ENCODE results near the gene CDK5.
A peak's percentile ranks its signal among the peaks of the same experiment; 100 is the strongest.

CDK5 gene

DNA sequence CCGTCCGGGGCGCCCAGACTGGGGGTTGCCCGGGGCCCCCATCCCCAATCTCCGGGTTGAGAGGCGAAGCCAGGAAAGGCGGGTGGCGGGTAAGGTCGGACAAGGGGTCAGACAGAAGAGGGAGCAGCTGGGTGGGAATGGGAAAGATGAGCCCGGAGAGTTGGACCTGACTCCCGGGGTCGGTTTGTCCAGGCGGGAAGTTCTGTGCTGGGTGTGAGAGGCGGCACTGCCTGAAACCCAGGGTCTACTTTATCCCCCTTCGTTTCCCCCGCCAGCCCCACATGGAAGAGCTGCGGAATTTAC is 2.4 kb upstream of the CDK5 start:
- TF ChIP-seq, protein P1, sequence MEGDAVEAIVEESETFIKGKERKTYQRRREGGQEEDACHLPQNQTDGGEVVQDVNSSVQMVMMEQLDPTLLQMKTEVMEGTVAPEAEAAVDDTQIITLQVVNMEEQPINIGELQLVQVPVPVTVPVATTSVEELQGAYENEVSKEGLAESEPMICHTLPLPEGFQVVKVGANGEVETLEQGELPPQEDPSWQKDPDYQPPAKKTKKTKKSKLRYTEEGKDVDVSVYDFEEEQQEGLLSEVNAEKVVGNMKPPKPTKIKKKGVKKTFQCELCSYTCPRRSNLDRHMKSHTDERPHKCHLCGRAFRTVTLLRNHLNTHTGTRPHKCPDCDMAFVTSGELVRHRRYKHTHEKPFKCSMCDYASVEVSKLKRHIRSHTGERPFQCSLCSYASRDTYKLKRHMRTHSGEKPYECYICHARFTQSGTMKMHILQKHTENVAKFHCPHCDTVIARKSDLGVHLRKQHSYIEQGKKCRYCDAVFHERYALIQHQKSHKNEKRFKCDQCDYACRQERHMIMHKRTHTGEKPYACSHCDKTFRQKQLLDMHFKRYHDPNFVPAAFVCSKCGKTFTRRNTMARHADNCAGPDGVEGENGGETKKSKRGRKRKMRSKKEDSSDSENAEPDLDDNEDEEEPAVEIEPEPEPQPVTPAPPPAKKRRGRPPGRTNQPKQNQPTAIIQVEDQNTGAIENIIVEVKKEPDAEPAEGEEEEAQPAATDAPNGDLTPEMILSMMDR (IDR thresholded peaks at IDR 0.05; ENCODE audit: control insufficient read depth, extremely low read depth, insufficient read depth): no peak
- DNase-seq (ENCODE audit: low read depth): no peak
- H3K4me3 ChIP-seq (ENCODE audit: low read depth, low read length): peak overlapping the region; percentile 90

DNA sequence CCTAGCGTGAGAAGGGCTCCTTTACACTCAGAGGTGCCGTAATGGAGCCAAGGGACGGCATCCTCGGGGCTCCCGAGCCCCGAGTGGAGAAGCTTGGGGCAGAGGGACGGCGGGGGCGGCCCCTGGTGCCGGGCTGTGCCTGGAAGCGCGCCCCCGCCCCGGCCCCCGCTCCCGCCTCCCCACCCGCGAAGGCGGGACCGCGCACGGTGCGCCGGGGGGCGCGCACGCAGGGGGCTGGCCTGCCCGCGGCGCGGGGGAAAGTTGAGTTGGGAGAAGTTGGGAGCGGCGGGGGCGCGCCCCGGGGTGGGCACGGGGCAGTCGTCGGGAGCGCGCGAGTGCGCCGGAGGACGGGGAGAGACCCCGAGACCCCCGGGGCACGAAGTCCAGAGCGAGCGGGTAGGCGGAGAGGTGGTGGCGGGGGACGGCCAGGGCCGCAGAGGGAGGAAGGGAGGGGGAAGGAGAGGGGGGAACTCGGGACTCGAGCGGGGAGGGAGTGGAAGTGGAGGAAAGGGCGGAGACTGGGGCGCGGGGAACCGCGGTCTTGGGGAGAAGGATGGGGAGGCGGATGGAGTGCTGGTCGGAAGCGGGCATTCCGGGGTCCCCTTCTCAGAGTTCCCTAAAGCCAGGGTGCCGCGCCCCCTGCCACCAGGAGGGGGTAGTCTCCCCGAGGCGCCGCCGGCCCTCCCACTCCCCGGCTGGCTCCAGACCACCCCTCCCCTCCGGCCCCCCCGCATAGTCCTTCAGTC is 1.8 kb upstream of the CDK5 start, which contains the start of gene SLC4A2:
Gene SLC4A2 (plus strand): TSS at position 223 of the 746 bp plus-strand sequence. CDS start 2,399 bp downstream, outside the sequence.
- TF ChIP-seq, protein P1 (IDR thresholded peaks at IDR 0.05; ENCODE audit: control insufficient read depth, extremely low read depth, insufficient read depth): peak; percentile 29; the same call in 1 of the 2 replicates
- no peak for DNase-seq (ENCODE audit: low read depth)
- peak within 1 kb of the TSS; percentile 90 for H3K4me3 ChIP-seq (ENCODE audit: low read depth, low read length)

DNA sequence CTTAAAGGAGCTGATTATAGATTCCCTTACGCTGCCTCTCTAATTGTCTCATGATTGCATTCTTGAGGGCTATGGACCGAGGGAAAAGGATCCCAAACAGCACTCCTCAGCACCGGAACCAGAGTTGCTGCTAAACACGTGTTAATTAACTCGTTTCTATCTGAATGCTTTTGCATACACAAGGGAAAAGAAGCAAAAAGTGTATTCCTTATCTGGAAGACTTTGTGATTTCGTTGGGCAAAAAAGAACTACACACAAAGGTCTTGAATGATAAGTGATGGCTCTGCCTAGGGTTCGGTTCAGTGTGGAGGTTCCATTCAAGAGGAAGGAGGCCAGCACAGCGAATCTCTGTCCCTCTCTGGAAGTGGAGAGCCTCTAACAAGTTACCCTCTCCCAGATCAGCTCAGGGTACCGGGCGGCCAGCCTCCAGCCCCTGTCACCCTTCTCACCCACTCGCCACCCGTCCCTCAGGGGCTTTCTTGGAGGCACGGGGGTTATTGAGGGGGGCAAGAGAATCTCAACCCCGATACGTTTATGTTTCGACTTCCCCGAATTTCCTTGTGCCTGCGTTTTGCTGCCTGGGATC is 1.2 kb upstream of the CDK5 start:
- TF ChIP-seq, protein P1 (IDR thresholded peaks at IDR 0.05; ENCODE audit: control insufficient read depth, extremely low read depth, insufficient read depth): no peak
- H3K4me3 ChIP-seq (ENCODE audit: low read depth, low read length): peak overlapping the region; percentile 90
- DNase-seq (ENCODE audit: low read depth): no peak

DNA sequence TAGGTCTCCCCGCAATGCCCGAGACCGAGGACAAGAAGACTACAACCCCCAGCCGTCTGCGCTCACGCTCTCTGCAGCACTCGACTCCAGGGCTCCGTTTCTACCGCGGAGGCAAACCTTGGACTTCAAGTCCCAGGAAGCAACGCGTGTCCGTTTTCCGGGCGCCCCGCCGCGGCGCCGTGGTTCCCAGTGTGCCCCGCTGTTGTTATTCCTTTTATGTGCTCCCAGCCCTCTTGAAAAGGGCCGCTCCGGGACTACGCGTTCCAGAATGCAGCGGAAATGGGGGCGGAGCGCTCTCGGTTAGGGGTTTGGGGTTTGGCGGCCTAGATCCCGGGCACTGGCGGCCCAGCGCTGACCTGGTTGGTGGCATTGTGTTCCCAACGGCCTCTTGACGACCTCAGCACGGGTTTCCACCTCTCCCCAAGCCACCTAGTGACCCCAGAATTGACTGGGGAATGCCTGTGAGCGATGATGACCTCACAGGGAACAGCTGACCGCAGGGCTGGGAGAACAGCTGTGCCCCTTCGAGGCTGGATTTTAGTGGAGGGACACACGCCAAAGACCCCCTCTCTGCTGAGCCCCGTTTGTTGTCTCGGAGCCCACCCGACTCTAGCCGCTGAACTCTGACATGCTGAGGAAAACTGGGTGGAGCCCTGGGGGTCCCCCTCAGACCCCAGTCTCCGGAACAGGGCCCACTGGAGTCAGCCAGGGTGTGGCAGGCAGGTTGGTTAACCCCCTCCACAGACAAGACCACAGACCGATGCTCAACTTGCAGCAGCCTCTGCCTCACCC is 488 bp upstream of the CDK5 start:
- TF ChIP-seq, protein P1 (IDR thresholded peaks at IDR 0.05; ENCODE audit: control insufficient read depth, extremely low read depth, insufficient read depth): no peak
- H3K4me3 ChIP-seq (ENCODE audit: low read depth, low read length): peak overlapping the region; percentile 90
- DNase-seq (ENCODE audit: low read depth): peak; percentile 100

DNA sequence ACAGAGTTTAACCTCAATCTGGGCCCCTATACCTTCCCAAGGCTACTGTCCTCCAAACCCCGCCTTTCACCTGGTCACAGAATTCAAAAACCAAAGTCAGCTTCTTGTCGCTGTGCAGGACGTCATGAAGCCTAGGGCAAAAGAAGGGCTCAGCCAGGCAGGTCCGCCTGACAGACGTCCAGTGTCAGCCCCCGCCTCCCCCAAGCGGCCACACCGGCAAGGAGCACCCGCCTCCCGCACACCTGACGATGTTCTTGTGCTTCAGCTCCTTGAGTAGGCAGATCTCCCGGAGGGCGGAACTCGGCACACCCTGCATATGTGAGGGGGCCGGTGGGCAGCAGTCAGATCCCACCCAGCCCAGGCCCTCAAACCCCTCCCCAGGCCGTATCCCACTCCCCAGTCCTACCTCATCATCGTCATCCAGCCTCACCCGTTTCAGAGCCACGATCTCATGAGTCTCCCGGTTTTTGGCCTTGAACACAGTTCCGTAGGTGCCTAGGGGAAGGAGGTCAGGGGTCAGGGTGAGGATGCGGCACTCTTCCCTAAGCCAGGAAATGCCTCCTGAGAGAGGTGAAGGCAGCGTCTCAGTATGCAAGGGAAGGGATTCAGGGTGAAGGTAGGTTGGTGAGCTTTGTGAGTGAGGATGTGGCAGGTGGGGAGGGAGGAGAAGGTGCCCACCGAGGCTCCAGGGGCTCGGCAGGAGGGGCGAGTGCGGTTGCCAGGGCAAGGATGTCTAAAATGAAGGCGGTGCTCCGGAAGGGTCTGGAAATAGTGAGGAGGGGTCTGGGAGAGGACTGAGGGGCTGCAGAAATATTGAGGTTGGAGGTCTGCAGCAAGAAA is 811 bp downstream of the CDK5 start:
- H3K4me3 ChIP-seq (ENCODE audit: low read depth, low read length): peak overlapping the region; percentile 90
- TF ChIP-seq, protein P1 (IDR thresholded peaks at IDR 0.05; ENCODE audit: control insufficient read depth, extremely low read depth, insufficient read depth): no peak
- DNase-seq (ENCODE audit: low read depth): no peak

DNA sequence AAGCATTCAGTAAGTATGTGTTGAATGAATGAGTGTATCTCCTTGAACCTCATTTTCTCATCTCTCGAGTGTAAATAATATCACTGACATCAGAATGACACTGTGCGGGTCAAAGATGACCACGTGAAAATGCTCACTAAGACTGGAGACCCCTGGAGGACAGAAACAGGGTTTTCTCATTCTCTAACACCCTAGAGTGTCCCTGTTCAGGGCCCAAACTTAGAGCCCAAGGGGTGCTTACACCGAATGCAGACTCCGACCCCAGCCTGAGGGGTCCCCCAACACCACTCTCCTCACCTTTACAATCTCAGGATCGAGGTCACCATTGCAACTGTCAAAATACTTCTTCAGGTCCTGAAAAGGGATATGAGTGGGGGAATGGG is 1.4 kb downstream of the CDK5 start:
- no peak for DNase-seq (ENCODE audit: low read depth)
- no peak overlapping the region for H3K4me3 ChIP-seq (ENCODE audit: low read depth, low read length)
- TF ChIP-seq, protein P1 (IDR thresholded peaks at IDR 0.05; ENCODE audit: control insufficient read depth, extremely low read depth, insufficient read depth): no peak

Measured in LNCaP clone FGC (cell line).